ENCODE measurements around the gene ZNF486. TPM values are rescaled to one million over a fixed set of nuclear protein-coding genes. Genes with fewer than 3 reads are reported as not detected.
A peak's percentile ranks its signal among the peaks of the same experiment; 100 is the strongest.
"Not testable (repeated sequence)": the region's sequence is repeated elsewhere in the genome, so short reads cannot be mapped to it uniquely, and the experiment has no call there.

Gene ZNF486
- total RNA-seq: 1 to 10 TPM; 7.8 to 8.9 TPM

DNA sequence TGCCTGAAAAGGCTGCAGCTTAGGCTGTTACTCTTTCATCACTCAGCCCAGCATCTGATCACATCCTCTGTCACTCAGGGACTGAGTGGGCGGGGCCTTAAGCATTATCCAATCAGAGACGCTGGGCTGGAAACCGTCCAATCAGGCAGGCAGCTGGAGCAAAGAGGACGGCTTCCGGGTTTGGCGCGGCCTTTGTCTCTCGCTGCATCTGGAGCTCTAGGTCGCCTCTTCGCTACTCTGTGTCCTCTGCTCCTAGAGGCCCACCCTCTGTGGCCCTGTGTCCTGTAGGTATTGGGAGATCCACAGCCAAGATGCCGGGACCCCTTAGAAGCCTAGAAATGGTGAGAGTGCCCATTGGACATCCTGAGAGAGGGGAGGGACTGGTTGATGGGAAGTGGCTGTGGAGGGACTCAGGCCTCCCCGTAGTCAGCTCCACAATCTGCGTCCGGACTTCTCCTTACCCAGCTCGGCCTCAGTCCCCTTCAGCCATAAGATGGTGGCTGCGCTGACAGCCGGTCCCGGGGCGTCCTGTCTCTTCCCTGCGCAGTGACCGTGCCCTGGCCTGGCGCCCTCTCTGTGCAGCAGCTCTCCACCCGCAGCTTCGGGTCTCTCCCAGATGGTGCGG, at the start of gene ZNF486:
ZNF486 (plus strand) TSS at position 195 of the 625 bp plus-strand sequence; CDS start at position 312, 117 bp downstream.
- H3K27ac Mint-ChIP-seq: peak within 1 kb of the TSS; percentile 78 to 93
- peaks cover 15 to 16% of the 10 kb centered on the region in 2 donors for H3K4me1 Mint-ChIP-seq (ENCODE audit: low read depth in 2 of 2)
- ATAC-seq (peak; percentile 96 to 99), DNase-seq (ENCODE audit: low spot score) (peak; percentile 94)
- peaks cover 32% of the 10 kb centered on the region for H3K36me3 Mint-ChIP-seq
- no peaks in the 10 kb centered on the region for H3K9me3 Mint-ChIP-seq
- no peaks in the 10 kb centered on the region for H3K27me3 Mint-ChIP-seq
- H3K4me3 Mint-ChIP-seq: peak within 1 kb of the TSS; percentile 95

DNA sequence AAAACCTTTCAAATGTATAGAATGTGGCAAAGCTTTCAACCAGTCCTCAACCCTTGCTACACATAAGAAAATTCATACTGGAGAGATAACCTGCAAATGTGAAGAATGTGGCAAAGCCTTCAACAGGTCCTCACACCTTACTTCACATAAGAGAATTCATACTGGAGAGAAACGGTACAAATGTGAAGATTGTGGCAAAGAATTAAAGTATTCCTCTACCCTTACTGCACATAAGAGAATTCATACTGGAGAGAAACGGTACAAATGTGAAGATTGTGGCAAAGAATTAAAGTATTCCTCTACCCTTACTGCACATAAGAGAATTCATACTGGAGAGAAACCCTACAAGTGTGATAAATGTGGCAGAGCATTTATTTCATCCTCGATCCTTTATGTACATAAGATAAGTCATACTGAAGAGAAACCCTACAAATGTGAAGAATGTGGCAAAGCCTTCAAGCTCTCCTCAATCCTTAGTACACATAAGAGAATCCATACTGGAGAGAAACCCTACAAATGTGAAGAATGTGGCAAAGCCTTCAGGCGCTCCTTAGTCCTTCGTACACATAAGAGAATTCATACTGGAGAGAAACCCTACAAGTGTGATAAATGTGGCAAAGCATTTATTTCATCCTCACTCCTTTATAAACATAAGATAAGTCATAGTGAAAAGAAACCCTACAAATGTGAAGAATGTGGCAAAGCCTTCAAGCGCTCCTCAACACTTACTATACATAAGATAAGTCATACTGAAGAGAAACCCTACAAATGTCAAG, 48.8 kb upstream of the ZNF486 start:
- Mint-ChIP-seq H3K9me3 (peaks cover 17% of the 10 kb centered on the region), H3K36me3 (peaks cover 45% of the 10 kb centered on the region)
- not testable (repeated sequence) for ATAC-seq

DNA sequence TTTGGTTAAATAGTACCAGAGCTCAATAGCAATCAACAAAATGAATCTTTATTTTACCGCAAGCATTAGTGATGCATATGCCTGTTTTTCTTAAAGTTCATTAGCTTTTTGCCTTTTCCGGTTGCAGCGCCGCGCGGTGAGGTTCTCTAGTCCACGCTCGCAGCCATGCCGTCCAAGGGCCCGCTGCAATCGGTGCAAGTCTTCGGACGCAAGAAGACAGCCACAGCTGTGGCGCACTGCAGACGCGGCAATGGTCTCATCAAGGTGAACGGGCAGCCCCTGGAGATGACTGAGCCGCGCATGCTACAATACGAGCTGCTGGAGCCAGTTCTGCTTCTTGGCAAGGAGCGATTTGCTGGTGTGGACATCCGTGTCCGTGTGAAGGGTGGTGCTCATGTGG, 42.1 kb upstream of the ZNF486 start:
- no peak for ATAC-seq
- Mint-ChIP-seq H3K27ac (no peak overlapping the region), H3K9me3 (peaks cover 9% of the 10 kb centered on the region), H3K27me3 (no peaks in the 10 kb centered on the region), H3K4me3 (no peak overlapping the region), H3K4me1 (ENCODE audit: low read depth in 2 of 2) (no peaks in the 10 kb centered on the region), H3K36me3 (peaks cover 25% of the 10 kb centered on the region)
- DNase-seq (ENCODE audit: low spot score): no peak

More for the DNA sequence above, 48.8 kb upstream of the ZNF486 start:
- H3K4me3 Mint-ChIP-seq; H3K4me1 Mint-ChIP-seq (ENCODE audit: low read depth in 2 of 2); DNase-seq (ENCODE audit: low spot score); H3K27me3 Mint-ChIP-seq; H3K27ac Mint-ChIP-seq: not testable (repeated sequence)

DNA sequence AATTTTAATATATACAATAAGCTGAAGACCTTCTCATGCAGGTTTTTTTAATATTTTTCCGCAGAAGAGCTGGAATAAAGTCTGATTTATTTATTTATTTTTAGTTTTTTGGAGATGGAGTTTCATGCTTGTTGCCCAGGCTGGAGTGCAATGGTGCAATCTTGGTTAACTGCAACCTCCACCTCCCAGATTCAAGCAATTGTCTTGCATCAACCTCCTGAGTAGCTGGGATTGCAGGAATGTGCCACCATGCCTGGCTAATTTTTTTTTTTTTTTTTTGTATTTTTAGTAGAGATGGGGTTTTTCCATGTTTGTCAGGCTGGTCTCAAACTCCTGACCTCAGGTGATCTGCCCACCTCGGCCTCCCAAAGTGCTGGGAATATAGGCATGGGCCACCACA, 34.1 kb upstream of the ZNF486 start:
- ATAC-seq; H3K9me3 Mint-ChIP-seq; H3K36me3 Mint-ChIP-seq; H3K27ac Mint-ChIP-seq; H3K4me1 Mint-ChIP-seq (ENCODE audit: low read depth in 2 of 2); H3K4me3 Mint-ChIP-seq; H3K27me3 Mint-ChIP-seq; DNase-seq (ENCODE audit: low spot score): not testable (repeated sequence)

DNA sequence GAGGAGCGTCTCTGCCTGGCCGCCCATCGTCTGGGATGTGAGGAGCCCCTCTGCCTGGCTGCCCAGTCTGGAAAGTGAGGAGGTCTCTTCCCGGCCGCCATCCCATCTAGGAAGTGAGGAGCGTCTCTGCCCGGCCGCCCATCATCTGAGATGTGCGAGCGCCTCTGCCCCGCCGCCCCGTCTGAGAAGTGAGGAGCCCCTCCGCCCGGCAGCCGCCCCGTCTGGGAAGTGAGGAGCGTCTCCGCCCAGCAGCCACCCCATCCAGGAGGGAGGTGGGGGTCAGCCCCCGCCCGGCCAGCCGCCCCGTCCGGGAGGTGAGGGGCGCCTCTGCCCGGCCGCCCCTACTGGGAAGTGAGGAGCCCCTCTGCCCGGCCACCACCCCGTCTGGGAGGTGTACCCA, 29.3 kb upstream of the ZNF486 start:
- H3K4me1 Mint-ChIP-seq (ENCODE audit: low read depth in 2 of 2); DNase-seq (ENCODE audit: low spot score); H3K27me3 Mint-ChIP-seq; H3K4me3 Mint-ChIP-seq; H3K27ac Mint-ChIP-seq; H3K9me3 Mint-ChIP-seq; ATAC-seq; H3K36me3 Mint-ChIP-seq: not testable (repeated sequence)

DNA sequence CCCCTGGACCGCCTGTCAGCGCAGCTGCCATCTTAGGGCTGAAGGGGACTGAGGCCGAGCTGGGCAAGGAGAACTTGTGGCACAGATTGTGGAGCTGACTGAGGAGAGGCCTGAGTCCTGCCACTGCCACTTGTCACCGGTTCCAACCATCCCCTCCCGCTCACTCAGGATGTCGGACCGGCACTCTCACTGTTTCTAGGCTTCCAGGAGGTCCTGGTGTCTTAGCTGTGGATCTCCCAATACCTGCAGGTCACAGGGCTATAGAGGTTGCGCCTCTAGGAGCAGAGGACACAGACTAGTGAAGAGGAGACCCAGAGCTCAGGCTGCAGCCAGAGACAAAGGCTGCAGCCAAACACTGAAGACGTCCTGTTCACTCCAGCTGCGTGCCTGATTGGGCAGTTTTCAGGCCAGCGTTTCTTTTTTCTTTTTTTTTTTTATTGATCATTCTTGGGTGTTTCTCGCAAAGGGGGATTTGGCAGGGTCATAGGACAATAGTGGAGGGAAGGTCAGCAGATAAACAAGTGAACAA, 15.3 kb upstream of the ZNF486 start:
- Mint-ChIP-seq H3K36me3 (no peaks in the 10 kb centered on the region), H3K9me3 (peaks cover 5% of the 10 kb centered on the region), H3K27me3 (peaks cover 9 to 11% of the 10 kb centered on the region in 2 donors), H3K4me1 (ENCODE audit: low read depth in 2 of 2) (no peaks in the 10 kb centered on the region), H3K27ac (no peak overlapping the region), H3K4me3 (no peak overlapping the region)
- no peak for ATAC-seq
- no peak for DNase-seq (ENCODE audit: low spot score)

DNA sequence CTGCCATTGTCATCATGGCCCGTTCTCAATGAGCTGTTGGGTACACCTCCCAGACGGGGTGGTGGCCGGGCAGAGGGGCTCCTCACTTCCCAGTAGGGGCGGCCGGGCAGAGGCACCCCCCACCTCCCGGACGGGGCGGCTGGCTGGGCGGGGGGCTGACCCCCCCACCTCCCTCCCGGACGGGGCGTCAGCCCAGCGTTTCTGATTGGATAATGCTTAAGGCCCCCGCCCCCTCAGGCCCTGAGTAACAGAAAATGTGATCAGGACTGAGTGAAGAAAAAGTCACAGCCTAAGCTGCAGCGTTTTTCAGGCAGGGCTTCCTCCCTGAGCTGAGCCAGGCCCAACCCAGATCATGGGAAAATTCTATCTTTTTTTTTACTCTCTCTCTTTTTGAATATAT, 14.5 kb upstream of the ZNF486 start:
- ATAC-seq; H3K9me3 Mint-ChIP-seq; H3K27ac Mint-ChIP-seq; H3K4me3 Mint-ChIP-seq; H3K4me1 Mint-ChIP-seq (ENCODE audit: low read depth in 2 of 2); H3K36me3 Mint-ChIP-seq; DNase-seq (ENCODE audit: low spot score): not testable (repeated sequence)
- H3K27me3 Mint-ChIP-seq: peaks cover 9 to 11% of the 10 kb centered on the region in 2 donors

DNA sequence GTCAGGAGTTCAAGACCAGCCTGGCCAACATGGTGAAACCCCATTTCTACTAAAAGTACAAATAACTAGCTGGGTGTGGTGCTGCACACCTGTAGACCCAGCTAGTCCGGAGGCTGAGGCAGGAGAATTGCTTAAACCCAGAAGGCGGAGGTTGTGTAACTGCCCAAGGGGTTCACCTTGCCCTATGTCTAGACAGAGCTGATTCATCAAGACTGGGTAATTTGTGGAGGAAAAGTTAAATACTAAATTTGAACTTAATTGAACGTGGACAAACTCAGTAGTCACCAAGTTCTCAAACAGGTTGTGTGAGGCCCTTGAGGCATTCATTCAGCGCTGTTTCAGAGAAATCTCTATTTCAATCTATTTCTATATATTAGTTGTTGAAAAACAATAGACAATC, 13.7 kb upstream of the ZNF486 start:
- Mint-ChIP-seq H3K36me3 (no peaks in the 10 kb centered on the region), H3K4me3 (no peak overlapping the region), H3K9me3 (peaks cover 5% of the 10 kb centered on the region), H3K27me3 (peaks cover 9 to 11% of the 10 kb centered on the region in 2 donors), H3K27ac (no peak overlapping the region), H3K4me1 (ENCODE audit: low read depth in 2 of 2) (no peaks in the 10 kb centered on the region)
- ATAC-seq: no peak
- no peak for DNase-seq (ENCODE audit: low spot score)

DNA sequence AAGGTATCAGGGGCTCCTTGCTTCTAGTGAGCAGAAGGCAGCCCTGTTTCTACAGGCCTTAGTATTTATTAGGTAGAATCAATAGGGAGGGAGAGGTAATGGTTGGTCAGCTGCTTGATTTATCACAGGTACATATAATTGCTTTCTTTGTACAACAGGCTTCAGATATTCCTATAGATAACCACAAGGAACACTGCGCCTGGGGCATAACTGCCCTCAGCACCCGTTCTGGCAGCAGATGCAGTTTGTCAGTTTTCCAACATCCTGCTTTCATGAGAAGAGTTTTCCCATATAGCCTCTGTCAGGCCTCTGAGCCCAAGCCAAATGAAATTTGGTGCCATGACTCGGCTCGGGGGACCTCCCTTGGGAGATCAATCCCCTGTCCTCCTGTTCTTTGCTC, 12.4 kb upstream of the ZNF486 start:
- H3K9me3 Mint-ChIP-seq: peaks cover 11% of the 10 kb centered on the region
- H3K27ac Mint-ChIP-seq: no peak overlapping the region
- peaks cover 9 to 11% of the 10 kb centered on the region in 2 donors for H3K27me3 Mint-ChIP-seq
- no peak overlapping the region for H3K4me3 Mint-ChIP-seq
- no peaks in the 10 kb centered on the region for H3K4me1 Mint-ChIP-seq (ENCODE audit: low read depth in 2 of 2)
- DNase-seq (ENCODE audit: low spot score): no peak
- ATAC-seq: no peak
- no peaks in the 10 kb centered on the region for H3K36me3 Mint-ChIP-seq

DNA sequence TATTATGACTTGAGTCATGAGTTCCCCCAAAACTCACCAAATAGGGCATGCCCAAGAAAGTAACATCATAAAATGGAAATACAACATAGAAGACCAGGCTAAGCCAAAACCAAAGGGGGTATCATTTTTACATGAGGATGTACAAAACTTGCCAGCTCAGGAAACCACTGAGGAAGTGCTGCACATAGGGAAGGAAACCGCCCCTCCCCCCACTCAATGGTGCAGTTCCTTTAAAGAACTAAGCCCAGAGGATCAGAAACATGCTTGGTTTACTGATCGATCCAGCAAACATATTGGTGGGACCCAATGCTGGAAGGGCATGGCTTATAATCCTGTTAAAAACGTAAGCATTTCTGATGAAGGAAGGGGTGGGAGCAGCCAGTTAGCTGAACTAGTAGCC, 4.2 kb upstream of the ZNF486 start:
- ATAC-seq (no peak), DNase-seq (ENCODE audit: low spot score) (no peak)
- Mint-ChIP-seq H3K4me1 (ENCODE audit: low read depth in 2 of 2) (peaks cover 7 to 8% of the 10 kb centered on the region in 2 donors), H3K4me3 (no peak overlapping the region), H3K9me3 (peaks cover 6% of the 10 kb centered on the region), H3K27me3 (no peaks in the 10 kb centered on the region), H3K27ac (no peak overlapping the region), H3K36me3 (peaks cover 9% of the 10 kb centered on the region)

DNA sequence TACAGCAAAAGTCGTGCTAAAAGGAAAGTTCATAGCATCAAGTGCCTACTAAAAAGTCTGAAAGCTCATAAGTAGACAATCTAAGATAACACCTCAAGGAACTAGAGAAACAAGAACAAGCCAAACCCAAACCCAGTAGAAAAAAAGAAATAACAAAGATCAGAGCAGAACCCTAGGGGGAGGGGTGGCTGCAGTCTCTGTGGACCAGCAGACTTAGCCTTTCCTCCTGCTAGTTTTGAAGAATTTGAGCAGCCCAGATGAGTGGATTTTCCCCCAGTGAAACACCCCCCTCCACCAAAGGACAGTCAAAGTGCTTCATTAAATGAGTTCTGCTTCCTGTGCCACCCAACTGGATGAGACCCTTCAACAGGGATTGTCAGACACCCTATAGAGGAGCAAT, 2.6 kb upstream of the ZNF486 start:
- no peaks in the 10 kb centered on the region for H3K27me3 Mint-ChIP-seq
- H3K4me3 Mint-ChIP-seq: no peak overlapping the region
- peaks cover 11% of the 10 kb centered on the region for H3K36me3 Mint-ChIP-seq
- peaks cover 7 to 8% of the 10 kb centered on the region in 2 donors for H3K4me1 Mint-ChIP-seq (ENCODE audit: low read depth in 2 of 2)
- no peak for ATAC-seq
- H3K27ac Mint-ChIP-seq: no peak overlapping the region
- DNase-seq (ENCODE audit: low spot score): no peak
- H3K9me3 Mint-ChIP-seq: peaks cover under 1% of the 10 kb centered on the region

DNA sequence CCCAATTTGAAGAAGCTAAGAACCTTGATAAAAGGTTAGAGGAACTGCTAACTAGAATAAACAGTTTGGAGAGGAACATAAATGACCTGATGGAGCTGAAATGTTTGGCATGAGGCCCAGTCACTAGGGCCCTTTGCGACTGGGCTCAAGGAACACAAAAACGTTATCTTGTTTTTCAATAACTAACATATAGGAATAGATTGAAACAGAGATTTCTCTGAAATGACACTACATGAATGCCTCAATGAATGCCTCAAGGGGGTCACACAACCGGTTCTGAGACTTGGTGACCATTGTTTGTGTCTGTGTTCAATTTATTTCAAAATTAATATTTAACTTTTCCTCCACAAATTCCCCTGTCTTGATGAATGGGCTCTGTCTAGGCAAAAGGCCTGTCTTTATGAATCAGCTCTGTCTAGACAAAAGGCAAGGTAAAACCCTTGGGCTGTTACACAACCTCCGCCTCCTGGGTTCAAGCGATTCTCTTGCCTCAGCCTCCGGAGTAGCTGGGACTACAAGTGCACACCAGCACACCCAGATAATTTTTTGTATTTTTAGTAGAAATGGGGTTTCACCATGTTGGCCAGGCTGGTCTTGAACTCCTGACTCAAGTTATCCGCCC, 932 bp upstream of the ZNF486 start:
- no peak overlapping the region for H3K4me3 Mint-ChIP-seq
- no peaks in the 10 kb centered on the region for H3K9me3 Mint-ChIP-seq
- DNase-seq (ENCODE audit: low spot score): no peak
- H3K27ac Mint-ChIP-seq: no peak overlapping the region
- ATAC-seq: no peak
- peaks cover 22% of the 10 kb centered on the region for H3K36me3 Mint-ChIP-seq
- H3K4me1 Mint-ChIP-seq (ENCODE audit: low read depth in 2 of 2): peaks cover 7 to 8% of the 10 kb centered on the region in 2 donors
- H3K27me3 Mint-ChIP-seq: no peaks in the 10 kb centered on the region

DNA sequence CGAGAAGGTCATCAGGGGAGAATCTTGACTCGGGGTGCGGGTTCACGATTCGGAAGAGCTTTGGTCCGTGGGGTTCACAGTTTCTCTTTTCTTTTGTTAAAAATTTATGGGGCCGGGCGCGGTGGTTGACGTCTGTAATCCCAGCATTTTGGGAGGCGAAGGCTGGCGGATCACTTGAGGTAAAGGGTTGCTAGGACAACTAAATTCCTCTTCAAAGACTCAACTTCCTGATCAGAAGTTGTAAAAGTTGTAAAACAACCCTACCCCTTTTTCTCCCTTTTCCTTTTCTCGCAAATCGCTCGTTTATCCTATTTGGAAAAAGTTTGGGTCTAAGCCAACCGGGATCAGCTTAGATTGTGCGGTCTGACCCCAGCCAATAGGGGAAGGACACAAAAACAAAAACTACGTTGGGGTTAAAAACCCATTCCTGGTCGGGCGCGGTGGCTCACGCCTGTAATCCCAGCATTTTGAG, 673 bp downstream of the ZNF486 start:
- Mint-ChIP-seq H3K4me3 (peak overlapping the region; percentile 95), H3K36me3 (peaks cover 33% of the 10 kb centered on the region), H3K27ac (peak overlapping the region; percentile 78 to 93), H3K9me3 (no peaks in the 10 kb centered on the region), H3K27me3 (no peaks in the 10 kb centered on the region), H3K4me1 (ENCODE audit: low read depth in 2 of 2) (peaks cover 10 to 11% of the 10 kb centered on the region in 2 donors)
- DNase-seq (ENCODE audit: low spot score) (no peak), ATAC-seq (no peak)

DNA sequence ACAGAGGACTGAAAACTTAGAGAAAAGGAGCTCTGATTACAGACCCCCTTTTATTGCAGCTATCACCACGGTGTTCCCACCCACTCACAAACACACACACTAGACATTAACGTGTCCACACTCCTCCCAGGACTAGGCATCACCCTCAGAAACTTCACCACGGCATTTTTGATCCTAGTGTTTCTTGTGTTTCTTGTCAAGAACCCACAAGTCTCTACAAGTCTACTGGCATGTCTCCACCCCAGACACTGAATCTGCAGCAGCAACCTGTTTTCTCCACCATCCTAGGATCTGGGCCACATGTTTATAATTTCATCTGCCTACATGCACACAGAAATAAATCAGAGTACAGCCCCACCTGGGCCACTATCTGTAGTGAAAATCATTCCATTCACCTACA, 4.3 kb downstream of the ZNF486 start:
- DNase-seq (ENCODE audit: low spot score) (no peak), ATAC-seq (no peak)
- Mint-ChIP-seq H3K27ac (no peak overlapping the region), H3K4me3 (no peak overlapping the region), H3K4me1 (ENCODE audit: low read depth in 2 of 2) (peaks cover 7 to 12% of the 10 kb centered on the region in 2 donors), H3K9me3 (no peaks in the 10 kb centered on the region), H3K36me3 (peaks cover 35% of the 10 kb centered on the region), H3K27me3 (no peaks in the 10 kb centered on the region)

All from natural killer cell treated with Interleukin-12 subunit alpha and Interleukin-12 subunit beta and Interleukin-15 and Interleukin-18, amount 100 ng/mL, for 72 hours (primary cell).